ENCODE measurements around the gene ITGAD. TPM values are rescaled to one million over a fixed set of nuclear protein-coding genes. Genes with fewer than 3 reads are reported as not detected.

Gene ITGAD
- total RNA-seq, 1 experiment from 2014 or later: not detected

DNA sequence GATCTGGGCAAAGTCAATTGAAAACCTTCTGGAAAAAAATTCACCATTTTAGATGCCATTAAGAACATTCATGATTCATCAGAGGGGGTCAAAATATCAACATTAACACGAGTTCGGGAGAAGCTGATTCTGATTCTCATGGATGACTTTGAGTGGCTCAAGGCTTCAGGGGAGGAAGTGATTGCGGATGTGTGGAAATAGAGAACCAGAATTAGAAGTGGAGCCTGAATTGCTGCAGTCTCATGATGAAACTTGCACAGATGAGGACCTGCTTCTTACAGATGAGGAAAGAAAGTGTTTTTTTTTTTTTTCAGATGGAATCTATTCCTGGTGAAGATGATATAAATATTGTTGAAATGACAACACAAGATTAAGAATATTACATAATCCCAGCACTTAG, 25.3 kb upstream of the ITGAD start:
- Histone ChIP-seq H3K36me3 (ENCODE audit: low read depth, low read length) (no peaks in the 10 kb centered on the region), H3K27ac (ENCODE audit: low read length) (no peak overlapping the region), H3K27me3 (ENCODE audit: low read length) (no peaks in the 10 kb centered on the region), H2AFZ (ENCODE audit: low read length) (no peak overlapping the region), H3K4me3 (ENCODE audit: low read length) (no peak overlapping the region), H3K79me2 (ENCODE audit: low read length) (no peaks in the 10 kb centered on the region), H3K4me2 (ENCODE audit: low read length) (no peak overlapping the region), H3K9me3 (ENCODE audit: low read length) (no peaks in the 10 kb centered on the region), H3K9ac (ENCODE audit: low read length) (no peak overlapping the region), H4K20me1 (ENCODE audit: low read length) (no peaks in the 10 kb centered on the region), H3K4me1 (ENCODE audit: insufficient read depth, low read length) (no peaks in the 10 kb centered on the region), H3K9me2 (replicated peaks; ENCODE audit: low read length) (no peaks in the 10 kb centered on the region), H3F3A (ENCODE audit: low read length, unreplicated experiment) (no peaks in the 10 kb centered on the region)
- intact Hi-C loops (cut with micrococcal nuclease): no loop called here
- no peak for ATAC-seq
- POLR2A ChIA-PET (ENCODE audit: unreplicated experiment): no interaction called here
- no peak for DNase-seq
- CTCF ChIA-PET: no interaction called here
- TF ChIP-seq EZH2 (IDR thresholded peaks at IDR 0.05; ENCODE audit: low read length, unreplicated experiment): no peak
- TF ChIP-seq, protein P1, sequence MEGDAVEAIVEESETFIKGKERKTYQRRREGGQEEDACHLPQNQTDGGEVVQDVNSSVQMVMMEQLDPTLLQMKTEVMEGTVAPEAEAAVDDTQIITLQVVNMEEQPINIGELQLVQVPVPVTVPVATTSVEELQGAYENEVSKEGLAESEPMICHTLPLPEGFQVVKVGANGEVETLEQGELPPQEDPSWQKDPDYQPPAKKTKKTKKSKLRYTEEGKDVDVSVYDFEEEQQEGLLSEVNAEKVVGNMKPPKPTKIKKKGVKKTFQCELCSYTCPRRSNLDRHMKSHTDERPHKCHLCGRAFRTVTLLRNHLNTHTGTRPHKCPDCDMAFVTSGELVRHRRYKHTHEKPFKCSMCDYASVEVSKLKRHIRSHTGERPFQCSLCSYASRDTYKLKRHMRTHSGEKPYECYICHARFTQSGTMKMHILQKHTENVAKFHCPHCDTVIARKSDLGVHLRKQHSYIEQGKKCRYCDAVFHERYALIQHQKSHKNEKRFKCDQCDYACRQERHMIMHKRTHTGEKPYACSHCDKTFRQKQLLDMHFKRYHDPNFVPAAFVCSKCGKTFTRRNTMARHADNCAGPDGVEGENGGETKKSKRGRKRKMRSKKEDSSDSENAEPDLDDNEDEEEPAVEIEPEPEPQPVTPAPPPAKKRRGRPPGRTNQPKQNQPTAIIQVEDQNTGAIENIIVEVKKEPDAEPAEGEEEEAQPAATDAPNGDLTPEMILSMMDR (conservative IDR thresholded peaks at IDR 0.05; ENCODE audit: low read depth, low read length): no peak
- TF ChIP-seq EZH2phosphoT487 (IDR thresholded peaks at IDR 0.05; ENCODE audit: borderline replicate concordance, low read length): no peak
- no TSS peak for BruUV-seq (replicated peaks)

DNA sequence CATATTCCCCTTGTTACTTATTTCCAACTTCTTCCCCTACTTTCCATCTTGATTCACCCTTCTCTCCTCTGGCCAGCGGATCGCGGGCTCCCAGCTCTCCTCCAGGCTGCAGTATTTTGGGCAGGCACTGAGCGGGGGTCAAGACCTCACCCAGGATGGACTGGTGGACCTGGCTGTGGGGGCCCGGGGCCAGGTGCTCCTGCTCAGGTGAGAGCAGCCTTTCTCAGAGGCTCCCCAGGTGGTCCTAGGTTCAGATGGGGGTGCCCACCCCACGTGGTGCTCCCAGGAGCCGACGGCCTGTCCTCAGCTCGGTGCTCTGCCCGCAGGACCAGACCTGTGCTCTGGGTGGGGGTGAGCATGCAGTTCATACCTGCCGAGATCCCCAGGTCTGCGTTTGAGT, 22.1 kb upstream of the ITGAD start:
- intact Hi-C loops (cut with micrococcal nuclease): no loop called here

More for the DNA sequence above, 22.1 kb upstream of the ITGAD start:
- POLR2A ChIA-PET (ENCODE audit: unreplicated experiment): no interaction called here
- Histone ChIP-seq H3K27me3 (ENCODE audit: low read length) (peaks cover 4% of the 10 kb centered on the region; the same call in 1 of the 2 replicates), H3K36me3 (ENCODE audit: low read depth, low read length) (no peaks in the 10 kb centered on the region), H3K9me3 (ENCODE audit: low read length) (no peaks in the 10 kb centered on the region), H3K4me2 (ENCODE audit: low read length) (no peak overlapping the region), H3K79me2 (ENCODE audit: low read length) (no peaks in the 10 kb centered on the region), H3F3A (ENCODE audit: low read length, unreplicated experiment) (no peaks in the 10 kb centered on the region), H3K4me3 (ENCODE audit: low read length) (no peak overlapping the region), H3K27ac (ENCODE audit: low read length) (no peak overlapping the region), H3K9me2 (replicated peaks; ENCODE audit: low read length) (no peaks in the 10 kb centered on the region), H4K20me1 (ENCODE audit: low read length) (no peaks in the 10 kb centered on the region), H2AFZ (ENCODE audit: low read length) (no peak overlapping the region), H3K9ac (ENCODE audit: low read length) (no peak overlapping the region), H3K4me1 (ENCODE audit: insufficient read depth, low read length) (no peaks in the 10 kb centered on the region)
- DNase-seq (no peak), ATAC-seq (no peak)
- CTCF ChIA-PET: no interaction called here
- no TSS peak for BruUV-seq (replicated peaks)
- TF ChIP-seq, protein P1 (conservative IDR thresholded peaks at IDR 0.05; ENCODE audit: low read depth, low read length): no peak
- no peak for TF ChIP-seq EZH2phosphoT487 (IDR thresholded peaks at IDR 0.05; ENCODE audit: borderline replicate concordance, low read length)
- TF ChIP-seq EZH2 (IDR thresholded peaks at IDR 0.05; ENCODE audit: low read length, unreplicated experiment): no peak

Data from PC-3 (cell line).